ENCODE data around the gene MLLT10.
"Not testable (repeated sequence)": the region's sequence is repeated elsewhere in the genome, so short reads cannot be mapped to it uniquely, and the experiment has no call there.

The MLLT10 gene

DNA sequence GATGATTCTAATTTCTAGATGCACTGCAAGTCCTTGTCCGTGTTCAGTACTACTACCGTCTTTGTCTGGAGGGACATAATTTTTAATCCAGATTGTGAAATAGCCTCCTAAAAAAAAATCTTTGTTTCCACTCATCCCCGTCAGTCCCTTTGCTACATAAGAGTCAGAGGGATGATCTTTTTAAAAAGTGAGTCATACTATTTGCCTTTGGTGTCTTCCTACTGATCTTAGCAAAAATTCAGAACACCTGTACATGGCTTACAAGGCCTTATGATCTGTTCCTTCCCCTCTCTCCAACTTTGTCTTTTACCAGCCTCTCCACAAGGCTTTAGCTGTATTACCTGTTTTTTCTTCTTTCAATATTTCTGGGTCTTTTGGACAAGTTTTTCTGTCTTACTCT, 173.5 kb downstream of the MLLT10 start:
- FAIRE-seq = no peak

DNA sequence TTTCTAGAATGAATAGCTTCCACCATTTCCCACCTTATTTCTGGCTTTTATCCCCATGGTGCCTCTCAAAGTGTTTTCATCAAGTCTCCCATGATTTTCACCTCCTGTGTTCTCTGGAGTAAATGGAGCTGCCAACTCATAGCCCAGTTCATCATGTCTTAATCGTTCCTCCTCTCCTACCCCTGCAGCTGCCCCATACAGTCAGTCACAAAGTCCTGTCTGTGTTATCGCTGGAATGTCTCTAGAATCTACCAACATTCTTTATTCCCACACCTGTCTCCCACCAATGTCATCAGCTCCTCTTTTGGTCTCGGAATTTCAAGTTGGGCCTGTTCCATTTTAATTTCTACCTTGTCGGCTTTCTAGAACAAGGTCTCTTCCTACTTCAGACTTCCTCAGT, 178.9 kb downstream of the MLLT10 start:
- no peak for FAIRE-seq

DNA sequence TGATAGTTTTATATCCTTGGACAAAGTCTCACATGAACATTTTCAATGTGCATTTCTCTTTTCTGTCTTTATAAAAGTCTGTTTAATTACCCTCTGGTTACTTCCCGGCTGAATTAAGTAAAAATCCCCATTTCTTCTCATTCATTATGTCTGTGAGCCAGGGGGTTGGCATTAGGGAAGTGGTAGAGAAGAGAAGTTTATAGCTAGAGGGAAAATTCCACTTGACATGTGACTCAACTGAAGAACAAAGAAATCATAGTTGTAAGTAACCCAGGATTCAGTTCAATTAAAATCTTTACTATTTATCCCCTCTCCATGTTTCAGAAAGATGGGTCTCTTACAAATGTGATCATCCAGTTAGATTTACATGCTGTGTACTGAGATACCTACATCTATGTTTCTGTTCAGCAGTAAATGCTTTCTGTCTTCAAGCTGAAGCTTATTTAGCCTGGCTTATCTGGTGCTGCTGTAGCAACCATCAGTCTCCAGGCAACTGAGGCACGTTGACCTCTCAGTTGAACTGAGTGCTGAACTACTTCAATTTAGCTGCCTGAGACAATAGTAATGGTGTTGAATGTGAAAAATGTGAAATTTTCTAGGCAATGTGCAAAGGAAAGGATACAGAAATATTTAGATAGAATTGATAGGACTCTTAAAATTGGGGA, 181.6 kb downstream of the MLLT10 start:
- no peak for FAIRE-seq

DNA sequence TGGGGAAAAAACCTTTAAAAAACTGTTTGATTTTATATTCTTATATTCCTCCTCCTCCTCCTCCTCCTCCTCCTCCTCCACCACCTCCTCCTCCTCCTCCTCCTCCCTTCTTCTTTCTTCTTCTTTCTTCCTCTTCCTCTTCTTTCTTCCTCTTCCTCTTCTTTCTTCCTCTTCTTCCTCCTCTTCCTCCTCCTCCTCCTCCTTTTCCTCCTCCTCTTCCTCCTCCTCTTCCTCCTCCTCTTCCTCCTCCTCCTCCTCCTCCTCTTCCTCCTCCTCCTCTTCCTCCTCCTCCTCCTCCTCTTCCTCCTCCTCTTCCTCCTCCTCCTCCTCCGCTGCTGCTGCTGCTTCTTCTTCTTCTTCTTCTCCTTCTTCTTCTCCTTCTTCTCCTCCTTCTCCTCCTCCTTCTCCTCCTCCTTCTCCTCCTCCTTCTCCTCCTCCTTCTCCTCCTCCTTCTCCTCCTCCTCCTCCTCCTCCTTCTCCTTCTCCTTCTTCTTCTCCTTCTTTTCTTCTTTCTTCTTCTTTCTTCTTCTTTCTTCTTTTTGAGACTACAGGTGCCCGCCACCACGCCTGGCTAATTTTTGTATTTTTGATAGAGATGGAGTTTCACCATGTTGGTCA, 183.5 kb downstream of the MLLT10 start:
- FAIRE-seq = not testable (repeated sequence)

DNA sequence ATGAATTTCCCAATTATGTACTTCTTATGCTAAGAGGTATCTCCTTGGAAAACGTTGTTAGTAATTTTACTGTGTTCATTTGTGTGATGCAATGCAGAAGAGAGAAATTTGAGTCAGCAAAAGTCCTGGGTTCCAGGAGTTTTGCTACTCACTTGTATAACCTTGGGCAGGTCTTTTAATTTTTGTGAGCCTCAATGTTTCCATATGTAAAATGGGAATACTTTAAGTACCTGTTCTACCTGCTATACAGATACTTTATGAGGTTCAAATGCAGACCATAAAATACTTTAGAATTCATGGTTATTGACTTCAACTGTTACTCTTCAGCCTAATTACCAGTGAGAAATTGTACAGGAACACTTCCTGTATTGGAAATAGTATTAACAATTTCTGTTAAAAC, 185.5 kb downstream of the MLLT10 start:
- FAIRE-seq = no peak

DNA sequence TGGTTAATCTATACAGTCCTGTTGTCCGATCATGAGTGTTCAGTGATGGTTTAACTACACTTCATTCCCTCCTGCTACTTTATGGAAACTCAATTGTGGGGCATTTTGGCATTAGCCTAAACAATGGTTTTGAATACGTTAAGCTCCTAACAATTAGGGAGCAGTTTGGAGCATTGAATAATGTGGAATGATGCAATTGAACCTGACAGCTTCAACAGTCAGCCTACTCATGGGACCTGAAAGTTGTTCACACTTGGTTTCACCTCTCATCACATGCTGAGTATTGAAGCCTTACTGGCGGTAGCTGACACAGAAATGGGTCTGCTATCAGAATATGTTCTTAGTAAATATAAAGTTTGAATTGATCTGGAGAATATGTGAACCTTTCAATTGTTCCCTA, 186.1 kb downstream of the MLLT10 start:
- FAIRE-seq = no peak

DNA sequence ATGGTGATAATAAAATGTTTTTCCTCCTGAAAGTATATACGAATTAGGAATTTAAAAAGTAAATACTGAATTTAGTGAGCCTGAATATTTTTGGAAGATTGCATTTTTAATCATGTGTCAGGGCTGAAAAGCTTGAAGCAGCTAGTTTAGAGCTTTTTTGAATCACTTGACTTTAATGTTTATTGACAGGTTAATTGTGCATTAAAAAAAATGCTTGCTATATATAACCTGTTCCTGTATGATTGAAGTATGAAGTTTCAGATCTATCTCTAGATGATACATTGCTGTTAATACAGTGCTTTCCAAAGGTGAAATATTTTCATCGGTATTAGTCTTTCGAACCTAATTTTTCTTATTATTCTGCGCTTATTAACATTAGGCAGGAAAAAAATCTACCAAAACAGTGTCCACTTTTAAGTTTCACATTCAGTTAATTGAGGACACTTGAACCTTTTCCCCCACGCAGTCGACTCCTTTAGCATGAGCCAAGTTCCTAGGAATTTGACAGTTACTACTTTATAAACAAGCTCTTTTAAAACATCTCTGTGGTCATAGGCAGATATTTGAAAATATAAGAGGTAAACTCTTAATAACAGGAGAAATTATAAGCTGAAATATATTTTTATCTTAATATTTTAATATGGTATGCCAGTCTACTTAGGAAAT, 187.1 kb downstream of the MLLT10 start:
- no peak for FAIRE-seq

DNA sequence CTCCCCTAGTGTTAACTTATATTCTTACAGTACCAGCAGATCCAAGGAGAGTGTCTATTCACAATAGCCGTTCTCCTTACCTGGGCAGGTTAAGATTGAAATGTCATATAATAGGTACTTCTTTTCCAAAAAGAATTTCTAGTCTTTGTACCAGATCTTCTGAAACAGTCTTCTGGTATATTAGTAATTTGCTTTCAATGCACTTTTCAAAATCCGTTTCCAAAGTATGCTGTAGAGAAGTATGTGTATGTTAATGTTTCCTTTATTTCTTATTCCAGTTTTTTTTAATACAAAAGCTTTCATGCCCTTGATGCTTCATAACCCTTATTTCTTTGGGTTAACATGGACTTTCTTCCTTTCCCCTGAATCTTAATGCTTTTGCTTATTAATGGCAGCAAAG, 188.2 kb downstream of the MLLT10 start:
- no peak for FAIRE-seq

DNA sequence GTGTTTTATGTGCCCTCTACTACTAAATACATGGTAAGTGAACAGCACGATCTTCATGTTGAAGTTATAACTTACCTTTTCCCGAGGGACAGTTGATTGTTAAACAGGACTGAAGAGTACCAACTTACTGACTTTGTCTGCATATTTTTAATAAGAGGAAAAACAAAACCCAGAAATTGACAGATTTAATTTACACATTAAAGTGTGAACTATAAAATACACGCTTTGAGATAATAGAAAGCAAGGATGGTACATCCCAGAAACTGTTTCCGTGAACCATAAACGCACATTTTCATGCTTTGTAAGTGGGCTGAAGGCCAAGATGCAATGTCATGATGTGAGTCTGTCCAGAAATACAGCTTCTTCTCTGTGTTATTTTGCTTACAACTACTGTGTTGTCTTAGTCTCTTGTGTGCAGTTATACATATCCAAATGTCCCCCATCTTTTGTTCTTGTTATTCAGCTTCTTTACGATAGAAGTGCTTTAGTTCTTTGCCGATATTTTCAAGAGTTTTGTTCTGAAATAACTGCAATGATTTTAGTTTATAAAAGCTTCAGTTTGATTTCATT, 190.1 kb downstream of the MLLT10 start:
- no peak for FAIRE-seq

DNA sequence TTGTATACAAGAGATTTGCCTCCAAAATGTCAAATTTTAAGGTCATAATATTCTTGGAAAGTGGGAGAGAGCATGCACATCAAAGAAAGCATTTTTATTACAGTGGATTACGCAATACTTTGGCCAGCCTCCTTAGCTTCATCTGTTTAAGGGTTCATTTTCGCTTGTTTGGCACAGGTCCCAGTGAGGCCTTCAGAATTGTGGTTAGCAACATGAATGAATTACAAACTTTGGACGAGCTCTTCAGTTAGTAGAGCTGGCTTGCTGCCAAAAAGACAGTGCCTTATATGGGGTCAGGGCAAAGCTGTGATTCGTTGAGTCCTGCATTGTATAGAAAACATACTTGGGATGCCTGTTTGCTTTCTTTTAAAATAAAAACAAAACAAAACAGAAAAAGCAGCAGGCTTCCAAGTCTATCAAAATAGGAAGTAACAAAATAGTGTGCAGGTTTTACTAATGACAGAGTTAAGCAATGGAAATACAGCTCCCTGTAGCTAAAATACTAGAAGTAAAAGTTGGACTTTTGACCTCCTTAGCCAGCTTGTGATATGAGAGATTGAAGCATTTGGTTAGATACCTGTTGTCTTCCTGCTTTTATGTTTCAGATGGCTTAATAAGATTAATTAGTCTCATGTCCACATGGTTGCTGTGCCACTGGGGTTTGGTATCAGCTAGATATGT, 190.8 kb downstream of the MLLT10 start:
- peak; percentile 68 for FAIRE-seq

DNA sequence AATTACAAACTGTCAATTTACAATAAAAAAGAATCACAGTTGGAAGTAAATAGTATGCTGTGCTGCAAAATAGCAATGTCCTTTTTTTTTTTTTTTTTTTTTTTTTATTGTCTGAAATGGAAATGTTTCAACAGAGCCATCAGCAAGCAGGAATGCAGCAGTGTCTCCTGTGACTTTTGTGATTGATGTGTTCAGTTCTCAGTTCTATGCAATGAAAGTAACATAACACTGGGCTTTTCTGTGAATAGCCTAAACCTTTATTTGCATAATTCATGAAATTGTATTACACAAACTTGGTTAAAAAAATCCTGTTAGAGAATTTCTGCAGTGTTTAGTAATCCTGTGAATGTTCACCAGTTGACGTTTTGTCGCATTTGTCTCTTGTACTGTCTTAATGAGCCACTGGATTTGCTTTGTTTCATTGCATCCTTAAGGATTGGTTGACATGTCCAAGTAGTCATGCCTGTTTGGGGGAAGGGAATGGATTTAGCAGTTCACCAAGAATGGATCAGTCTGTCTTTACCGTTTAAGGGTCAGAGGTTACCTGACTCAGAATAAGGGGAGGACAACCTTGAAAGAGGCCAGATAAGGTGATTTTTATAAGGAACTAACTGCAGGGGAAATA, 192.7 kb downstream of the MLLT10 start:
- FAIRE-seq = no peak

DNA sequence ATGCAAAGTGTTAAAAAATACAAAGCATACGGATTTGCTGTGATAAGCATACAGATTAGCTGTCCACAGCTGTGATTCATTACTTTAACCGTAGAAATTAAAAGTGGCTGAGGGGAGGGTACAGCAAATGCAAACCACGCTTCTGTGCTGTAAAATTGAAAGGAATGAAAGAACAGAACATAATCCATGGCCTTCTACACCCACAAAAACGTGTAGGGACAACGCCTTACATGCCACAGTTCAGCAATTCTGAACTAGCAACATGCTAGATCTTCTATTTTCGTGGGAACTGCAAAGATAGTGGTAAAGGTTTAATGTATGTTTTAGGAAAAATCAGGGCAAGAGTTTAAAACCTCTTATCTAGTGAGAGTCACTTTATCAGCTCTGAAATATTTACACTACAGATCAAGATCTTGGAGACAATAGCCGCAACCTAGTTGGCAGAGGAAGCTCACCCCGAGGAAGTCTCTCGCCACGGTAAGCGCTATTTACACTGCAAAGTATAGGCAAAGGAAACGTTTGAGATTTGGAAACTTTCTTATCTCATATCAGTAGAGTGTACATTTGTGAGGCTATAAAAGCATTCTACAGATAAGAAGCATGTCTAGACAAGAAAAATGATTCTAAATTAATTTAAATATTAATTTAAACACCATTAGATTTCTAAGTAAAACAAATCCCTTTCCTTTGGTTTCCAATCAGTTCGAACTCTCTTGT, 193.6 kb downstream of the MLLT10 start:
- FAIRE-seq = no peak

DNA sequence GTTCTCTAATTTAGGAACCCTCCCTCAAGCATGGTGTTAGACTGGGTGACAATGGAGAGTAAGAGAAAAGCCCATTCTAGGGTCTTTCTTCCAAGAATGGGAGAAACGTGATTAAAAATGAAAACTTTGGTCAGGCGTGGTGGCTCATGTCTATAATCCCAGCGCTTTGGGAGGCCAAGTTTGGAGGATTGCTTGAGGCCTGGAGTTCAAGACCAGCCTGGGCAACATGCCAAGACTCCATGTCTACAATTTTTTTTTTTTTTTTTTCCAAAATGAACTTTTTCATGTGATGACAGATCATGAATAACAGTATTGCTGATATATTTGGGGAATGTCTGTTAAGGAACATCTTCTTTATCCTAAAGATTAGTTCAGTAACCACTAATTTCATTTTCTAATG, 194.6 kb downstream of the MLLT10 start:
- no peak for FAIRE-seq

DNA sequence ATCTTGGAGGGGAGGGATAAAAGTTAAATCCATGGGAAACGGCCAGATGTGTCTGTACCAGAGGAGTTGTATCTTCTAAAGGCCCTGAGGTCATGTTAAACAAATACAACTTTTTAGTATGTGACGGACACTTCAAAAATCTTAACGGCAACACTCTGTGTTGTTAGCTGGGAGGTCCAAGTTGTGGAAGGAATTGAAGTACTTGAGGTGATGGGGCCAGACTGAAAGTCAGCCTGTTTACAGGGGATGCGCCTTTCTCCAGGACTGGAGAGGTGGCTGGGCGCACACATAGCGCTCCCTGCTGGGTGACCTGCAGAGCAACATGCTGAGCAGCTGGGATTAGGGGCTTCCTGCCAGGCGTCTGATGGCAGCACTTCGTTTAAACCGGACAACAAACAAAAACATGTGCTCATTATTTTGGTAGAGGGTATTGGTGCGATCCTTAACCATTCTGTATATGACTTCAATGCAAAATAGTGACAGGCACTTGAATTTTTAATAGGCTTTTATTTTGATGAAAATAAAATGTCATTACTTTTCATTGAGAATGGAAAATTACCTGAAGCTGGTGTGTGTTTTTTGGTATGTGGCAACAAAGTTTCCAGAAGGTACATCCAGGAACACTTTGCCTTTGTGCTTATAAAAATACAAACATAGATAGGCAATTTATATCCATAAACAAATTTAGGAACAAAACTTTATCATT, 198.2 kb downstream of the MLLT10 start:
- no peak for FAIRE-seq

DNA sequence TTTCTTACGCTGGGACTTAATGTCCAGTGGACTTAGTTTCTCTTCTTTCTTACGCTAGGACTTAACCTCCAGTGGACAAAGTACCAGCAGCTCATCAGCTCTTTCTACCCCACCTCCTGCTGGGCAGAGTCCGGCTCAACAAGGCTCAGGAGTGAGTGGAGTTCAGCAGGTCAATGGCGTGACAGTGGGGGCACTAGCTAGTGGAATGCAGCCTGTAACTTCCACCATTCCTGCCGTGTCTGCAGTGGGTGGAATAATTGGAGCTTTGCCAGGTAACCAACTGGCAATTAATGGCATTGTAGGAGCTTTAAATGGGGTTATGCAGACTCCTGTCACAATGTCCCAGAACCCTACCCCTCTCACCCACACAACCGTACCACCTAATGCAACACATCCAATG, 199.7 kb downstream of the MLLT10 start:
- no peak for FAIRE-seq

DNA sequence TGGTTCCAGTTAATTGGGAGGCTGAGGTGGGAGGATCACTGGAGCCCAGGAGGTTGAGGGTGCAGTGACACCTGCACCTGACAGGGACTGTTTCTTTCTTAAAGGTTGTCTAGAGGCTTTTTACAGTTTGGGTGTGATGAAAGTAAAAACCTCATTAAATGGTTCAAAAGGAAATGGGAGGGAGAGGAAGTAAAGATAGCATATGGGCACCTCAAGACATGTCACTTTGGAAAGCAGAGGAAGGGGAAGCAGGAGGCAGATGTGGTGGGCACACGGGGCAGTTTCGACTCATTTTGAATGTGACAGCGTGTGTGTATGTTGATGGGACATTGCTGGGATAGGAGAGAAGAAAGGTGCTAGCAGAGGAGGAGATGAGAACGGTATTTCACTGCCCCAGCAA, 203.1 kb downstream of the MLLT10 start:
- FAIRE-seq = no peak

DNA sequence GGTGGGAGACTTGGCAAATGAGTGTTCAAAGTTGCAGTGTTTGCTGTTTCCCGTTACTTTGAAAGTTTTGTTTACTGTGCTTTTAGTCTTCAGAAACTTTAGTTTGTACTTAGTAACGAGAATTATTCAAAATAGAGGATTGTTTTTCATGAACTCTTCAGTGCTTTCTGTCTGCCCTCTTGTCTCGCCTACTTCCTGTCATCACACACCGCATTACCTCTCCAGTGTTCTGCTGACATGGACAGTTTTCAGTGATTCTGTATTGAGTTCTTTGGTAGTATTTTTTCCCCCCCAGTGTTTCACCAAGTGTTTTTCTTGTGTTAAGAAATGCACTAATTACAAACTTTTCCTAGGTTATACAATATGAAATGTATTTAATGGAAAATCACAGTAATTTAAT, 207.0 kb downstream of the MLLT10 start:
- no peak for FAIRE-seq

DNA sequence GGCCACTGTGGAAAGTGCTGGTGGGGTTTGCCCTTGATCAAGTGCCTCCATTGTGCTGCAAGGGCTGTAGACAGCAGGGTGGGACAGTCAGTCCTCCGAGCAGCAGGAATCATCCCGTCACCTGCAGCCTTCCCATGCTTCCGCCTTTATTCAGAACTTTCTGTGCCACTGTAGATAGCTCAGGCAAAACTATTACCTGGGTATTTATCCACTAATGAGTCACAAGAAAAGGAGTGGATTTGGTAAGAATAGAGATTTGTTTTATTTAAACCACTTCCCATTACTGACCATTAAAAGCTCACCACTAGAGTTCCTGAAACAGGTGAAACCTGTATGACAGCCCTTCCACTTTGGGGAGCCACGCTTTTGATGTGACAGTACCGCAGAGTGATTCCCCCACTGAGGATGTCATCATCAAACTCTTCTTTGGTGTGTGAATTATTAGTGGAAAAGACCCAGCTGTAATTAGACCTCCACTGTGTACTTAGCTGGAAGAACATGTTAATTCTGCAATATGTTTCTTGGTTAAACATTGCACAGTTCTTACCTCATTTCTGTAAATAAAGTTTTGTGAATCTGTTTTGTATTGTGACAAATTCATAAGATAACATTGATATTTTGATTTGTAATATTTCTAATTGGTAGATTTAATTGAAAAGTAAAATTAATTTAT, 208.8 kb downstream of the MLLT10 start:
- FAIRE-seq = no peak

DNA sequence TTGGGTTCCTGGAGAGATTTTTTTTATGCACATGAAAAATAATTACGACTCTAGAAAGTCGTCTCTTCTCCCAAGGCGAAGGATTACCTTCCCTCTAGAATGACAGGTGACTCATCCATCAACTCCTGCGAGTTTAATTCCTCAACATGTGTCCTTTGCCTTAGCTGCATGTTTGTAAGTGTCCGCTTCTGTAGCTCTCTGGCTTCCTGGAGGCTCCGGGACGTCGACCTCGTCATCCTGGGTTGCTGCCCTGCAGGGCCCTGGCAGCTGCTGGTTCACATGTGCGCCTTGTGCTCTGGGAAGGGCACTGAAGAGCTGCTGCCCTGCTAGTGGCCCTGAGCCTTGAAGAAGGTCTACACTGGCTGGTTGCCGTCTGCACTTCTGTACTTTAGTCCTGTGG, 210.2 kb downstream of the MLLT10 start:
- FAIRE-seq = no peak

DNA sequence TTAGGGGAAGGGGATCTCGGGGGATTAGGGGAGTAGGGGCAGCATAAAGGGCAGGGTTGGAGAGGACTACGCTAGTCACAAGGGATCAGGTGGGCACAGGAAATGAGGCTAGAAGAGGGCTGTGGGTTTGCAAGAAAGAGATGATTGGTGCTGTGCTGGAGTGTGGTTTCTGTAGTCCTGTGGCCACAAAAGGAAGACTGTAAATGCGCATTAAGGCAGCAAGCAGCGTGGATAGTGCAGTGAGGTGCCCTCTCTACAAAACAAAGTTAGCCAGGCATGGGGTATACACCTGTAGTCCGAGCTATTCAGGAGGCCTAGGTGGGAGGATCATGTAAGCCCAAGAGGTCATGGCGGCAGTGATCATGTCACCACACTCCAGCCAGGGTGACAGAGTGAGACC, 212.1 kb downstream of the MLLT10 start:
- no peak for FAIRE-seq

DNA sequence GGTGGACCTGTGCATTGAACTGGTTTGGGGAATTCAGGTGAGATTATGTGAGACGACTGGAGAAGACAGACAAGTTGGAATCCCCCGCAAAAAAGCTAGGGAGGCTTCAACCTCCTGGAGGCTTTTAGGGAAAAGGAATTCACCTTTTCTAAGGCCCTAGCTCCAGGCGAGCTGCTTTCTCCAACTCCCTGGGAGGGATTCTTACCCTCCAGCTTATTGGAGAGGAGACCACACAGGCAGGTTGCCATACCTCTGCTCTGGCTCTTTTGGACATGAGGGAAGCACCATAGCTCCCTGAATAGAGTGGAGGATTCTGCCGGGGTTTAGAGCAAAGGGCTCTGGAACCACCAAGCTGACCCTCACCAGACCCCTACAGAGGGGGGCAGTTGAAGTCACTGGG, 213.8 kb downstream of the MLLT10 start:
- no peak for FAIRE-seq

All from colon (tissue), 2 donors.